ENCODE results near the gene EHD1.

The EHD1 gene

GRCh38 chr11:64813826-64814225 is 64.6 kb downstream of the EHD1 start:
- CTCF ChIA-PET = no interaction called here
- POLR2A ChIA-PET = interaction anchor here (0.7 kb wide), 1 partner anchor 26 kb away, joined by 4 read pairs; no protein-coding TSS in a partner anchor
- DNase-seq (ENCODE audit: extremely low spot score) = no peak
- no peak for TF ChIP-seq CTCF (IDR thresholded peaks at IDR 0.05; ENCODE audit: control extremely low read depth, extremely low read depth, low read depth, missing control alignments)

GRCh38 chr11:64810891-64811272 is 67.5 kb downstream of the EHD1 start:
- no peak for TF ChIP-seq CTCF (IDR thresholded peaks at IDR 0.05; ENCODE audit: control extremely low read depth, extremely low read depth, low read depth, missing control alignments)
- no peak for DNase-seq (ENCODE audit: extremely low spot score)
- ChIA-PET POLR2A (interaction anchor here (2.2 kb wide), 1 partner anchor 67 kb away, joined by 6 read pairs; the partner anchor contains the start of gene EHD1), CTCF (interaction anchor here (1.1 to 2.1 kb wide), 4 partner anchors 15 to 83 kb away, joined by 3 to 4 read pairs (median 4); partner anchors contain the start of gene CDC42BPG)

GRCh38 chr11:64810271-64810890 is 68.0 kb downstream of the EHD1 start, which contains the start of gene MEN1:
Gene MEN1 (minus strand): TSS chr11:64810551. CDS start chr11:64810109, 442 bp downstream.
- ChIA-PET POLR2A (interaction anchor here (2.2 kb wide), 1 partner anchor 68 kb away, joined by 6 read pairs; the partner anchor contains the start of gene EHD1), CTCF (interaction anchor here (1.1 to 2.1 kb wide), 4 partner anchors 15 to 84 kb away, joined by 3 to 4 read pairs (median 4); partner anchors contain the start of gene CDC42BPG)
- TF ChIP-seq CTCF (IDR thresholded peaks at IDR 0.05; ENCODE audit: control extremely low read depth, extremely low read depth, low read depth, missing control alignments) = no peak
- peak; percentile 87 for DNase-seq (ENCODE audit: extremely low spot score)

- POLR2A ChIA-PET = no interaction called here
- CTCF ChIA-PET = interaction anchor here (1.6 to 2.1 kb wide), 2 partner anchors 38 to 84 kb away, joined by 4 read pairs; no protein-coding TSS in a partner anchor
- DNase-seq (ENCODE audit: extremely low spot score) = peak; percentile 40
- no peak for TF ChIP-seq CTCF (IDR thresholded peaks at IDR 0.05; ENCODE audit: control extremely low read depth, extremely low read depth, low read depth, missing control alignments)
These were observed 68.6 kb downstream of the EHD1 start for GRCh38 chr11:64809781-64810241.

GRCh38 chr11:64805481-64805880 is 72.9 kb downstream of the EHD1 start:
- DNase-seq (ENCODE audit: extremely low spot score) = no peak
- CTCF ChIA-PET = interaction anchor here (1.1 kb wide), 1 partner anchor 37 kb away, joined by 3 read pairs; no protein-coding TSS in a partner anchor
- TF ChIP-seq CTCF (IDR thresholded peaks at IDR 0.05; ENCODE audit: control extremely low read depth, extremely low read depth, low read depth, missing control alignments) = no peak
- POLR2A ChIA-PET = no interaction called here

GRCh38 chr11:64804346-64805210 is 73.8 kb downstream of the EHD1 start:
- DNase-seq (ENCODE audit: extremely low spot score) = no peak
- POLR2A ChIA-PET = no interaction called here
- CTCF ChIA-PET = interaction anchor here (1.1 to 8.5 kb wide), 4 partner anchors 18 to 83 kb away, joined by 3 to 49 read pairs (median 6); no protein-coding TSS in a partner anchor
- TF ChIP-seq CTCF (IDR thresholded peaks at IDR 0.05; ENCODE audit: control extremely low read depth, extremely low read depth, low read depth, missing control alignments) = peak; percentile 2

Data from GM10248 (cell line).